H54 (cell line): ENCODE data around the gene LTBR.

ENCODE experiments used
- DNase-seq: peaks from one replicate; pipeline ENCODE4 v3.0.0; 2011; ENCODE audit warnings: low spot score, mixed read lengths; ENCODE audit not compliant: insufficient read length
- FAIRE-seq: peaks from 3 replicates; lab custom pipeline; 2011; peaks lifted over from hg19 to GRCh38; lab: Jason Lieb, UNC
- POLR2A ChIP-seq: IDR thresholded peaks from 2 replicates; pipeline ENCODE4 v1.6.1; 2011; ENCODE audit warnings: low read depth, mild to moderate bottlenecking, low read length

Gene LTBR

GRCh38 chr12:6367969-6368892 lies 15.7 kb upstream of the LTBR start:
- DNase-seq (no peak), FAIRE-seq (no peak)
- TF ChIP-seq POLR2A = no peak

GRCh38 chr12:6368906-6369525 lies 14.9 kb upstream of the LTBR start:
- DNase-seq (no peak), FAIRE-seq (no peak)
- no peak for TF ChIP-seq POLR2A

GRCh38 chr12:6369916-6370575 lies 13.9 kb upstream of the LTBR start:
- TF ChIP-seq POLR2A = no peak
- DNase-seq = no peak
- FAIRE-seq = no peak

- FAIRE-seq (no peak), DNase-seq (no peak)
- no peak for TF ChIP-seq POLR2A
Observed at GRCh38 chr12:6370576-6370935, 13.4 kb upstream of the LTBR start.

GRCh38 chr12:6370994-6371754 lies 12.8 kb upstream of the LTBR start:
- TF ChIP-seq POLR2A = no peak
- DNase-seq (peak; percentile 87), FAIRE-seq (peak; percentile 87)

- FAIRE-seq (no peak), DNase-seq (peak; percentile 72)
- no peak for TF ChIP-seq POLR2A
Observed at GRCh38 chr12:6372403-6373003, 11.5 kb upstream of the LTBR start.

GRCh38 chr12:6373022-6373787 lies 10.8 kb upstream of the LTBR start:
- DNase-seq (no peak), FAIRE-seq (no peak)
- no peak for TF ChIP-seq POLR2A

- DNase-seq = no peak
- FAIRE-seq = no peak
- no peak for TF ChIP-seq POLR2A
Observed at GRCh38 chr12:6374028-6374785, 9.8 kb upstream of the LTBR start.

GRCh38 chr12:6374786-6375160 lies 9.2 kb upstream of the LTBR start:
- no peak for DNase-seq
- no peak for FAIRE-seq
- no peak for TF ChIP-seq POLR2A

- no peak for TF ChIP-seq POLR2A
- no peak for DNase-seq
- no peak for FAIRE-seq
Observed at GRCh38 chr12:6375269-6376078, 8.5 kb upstream of the LTBR start, which contains the start of gene SCNN1A. SCNN1A (minus strand) TSS chr12:6375563; CDS start chr12:6374783, 780 bp downstream.
